Neuronal stem cell (in vitro differentiated cells): Measurements from ENCODE around the gene KAZN.
A peak's percentile ranks its signal among the peaks of the same experiment; 100 is the strongest.

Source experiments
- DNase-seq: peaks from one replicate; pipeline ENCODE4 v3.0.0-alpha.2; 2013; ENCODE audit warnings: low spot score
- H2AFZ ChIP-seq: one replicate; pipeline ENCODE4 v1.6.1; 2013; ENCODE audit warnings: mild to moderate bottlenecking, low read length, inconsistent platforms
- H2AK5ac ChIP-seq: 2 replicates; pipeline ENCODE4 v1.6.1; 2013; ENCODE audit warnings: low read depth, mild to moderate bottlenecking, inconsistent platforms, low read length, moderate library complexity, mixed read lengths
- H2BK120ac ChIP-seq: 2 replicates; pipeline ENCODE4 v1.6.1; 2013; ENCODE audit warnings: low read depth, mild to moderate bottlenecking, inconsistent platforms, low read length, moderate library complexity, mixed read lengths
- H2BK12ac ChIP-seq: one replicate; pipeline ENCODE4 v1.6.1; 2013; ENCODE audit warnings: low read length, inconsistent platforms
- H2BK15ac ChIP-seq: 2 replicates; pipeline ENCODE4 v1.6.1; 2013; ENCODE audit warnings: mild to moderate bottlenecking, low read length, inconsistent platforms, mixed read lengths
- H2BK5ac ChIP-seq: one replicate; pipeline ENCODE4 v1.6.1; 2013; ENCODE audit warnings: inconsistent platforms, mild to moderate bottlenecking, low read length, moderate library complexity
- H3K14ac ChIP-seq: one replicate; pipeline ENCODE4 v1.6.1; 2013; ENCODE audit warnings: low read length, inconsistent platforms
- H3K18ac ChIP-seq: 2 replicates; pipeline ENCODE4 v1.6.1; 2013; ENCODE audit warnings: low read length, inconsistent platforms
- H3K23ac ChIP-seq: 2 replicates; pipeline ENCODE4 v1.6.1; 2013; ENCODE audit warnings: low read depth, mild to moderate bottlenecking, mixed read lengths, low read length, inconsistent platforms; ENCODE audit not compliant: poor library complexity
- H3K27ac ChIP-seq: replicated peaks from 3 replicates; pipeline ENCODE4 v1.5.1; 2013; ENCODE audit warnings: low read length, inconsistent platforms
- H3K27me3 ChIP-seq, 3 experiments: 2 replicates each; pipeline ENCODE4 v1.6.1; 2013; ENCODE audit warnings: low read length in 3 of 3, mild to moderate bottlenecking in 2 of 3, inconsistent platforms in 1 of 3, low read depth in 1 of 3, mixed read lengths in 1 of 3, moderate library complexity in 1 of 3; ENCODE audit not compliant: control insufficient read depth in 3 of 3, insufficient read depth in 3 of 3
- H3K36me3 ChIP-seq, 2 donors: replicated peaks in 1 of 2; 2 replicates each; pipeline ENCODE4 v1.6.1; 2013; ENCODE audit warnings: low read length in 2 of 2; ENCODE audit not compliant: control insufficient read depth in 2 of 2, insufficient read depth in 2 of 2
- H3K4ac ChIP-seq: 2 replicates; pipeline ENCODE4 v1.6.1; 2013; ENCODE audit warnings: inconsistent platforms, mild to moderate bottlenecking, low read length, moderate library complexity
- H3K4me1 ChIP-seq, 2 donors: 1 replicate in 1 of 2; 2 replicates in 1 of 2; pipeline ENCODE4 v1.6.1; 2013; ENCODE audit warnings: low read length in 2 of 2, low read depth in 1 of 2; ENCODE audit not compliant: control insufficient read depth in 2 of 2, insufficient read depth in 1 of 2
- H3K4me2 ChIP-seq: one replicate; pipeline ENCODE4 v1.6.1; 2013; ENCODE audit warnings: mild to moderate bottlenecking, low read length, inconsistent platforms; ENCODE audit not compliant: insufficient read depth, poor library complexity, severe bottlenecking
- H3K4me3 ChIP-seq, 2 donors: 2 replicates each; pipeline ENCODE4 v1.5.1; 2013; ENCODE audit warnings: low read length in 2 of 2, mild to moderate bottlenecking in 2 of 2, inconsistent platforms in 1 of 2, moderate library complexity in 1 of 2
- H3K79me1 ChIP-seq: one replicate; pipeline ENCODE4 v1.6.1; 2013; ENCODE audit warnings: low read depth, mild to moderate bottlenecking, inconsistent platforms, low read length, moderate library complexity
- H3K9ac ChIP-seq: one replicate; pipeline ENCODE4 v1.6.1; 2013; ENCODE audit warnings: mild to moderate bottlenecking, low read depth, low read length, inconsistent platforms; ENCODE audit not compliant: poor library complexity
- H3K9me3 ChIP-seq, 2 donors: replicated peaks in 1 of 2; 2 replicates each; pipeline versions ENCODE3 to v1.6.1; 2013; ENCODE audit warnings: low read length in 2 of 2, mild to moderate bottlenecking in 2 of 2, inconsistent platforms in 1 of 2, low read depth in 1 of 2, mixed read lengths in 1 of 2, moderate library complexity in 1 of 2; ENCODE audit not compliant: control insufficient read depth in 2 of 2, insufficient read depth in 1 of 2
- H4K8ac ChIP-seq: one replicate; pipeline ENCODE4 v1.6.1; 2013; ENCODE audit warnings: low read depth, mild to moderate bottlenecking, inconsistent platforms, low read length, moderate library complexity
- H4K91ac ChIP-seq: one replicate; pipeline ENCODE4 v1.6.1; 2013; ENCODE audit warnings: low read length, low read depth, mild to moderate bottlenecking, inconsistent platforms; ENCODE audit not compliant: poor library complexity
- WGBS, 2 donors: extraction: QIAGEN DNeasy Blood & Tissue Kit; methylation state at CpG; one replicate each; pipeline ENCODE4 v1.1.7; 2013; ENCODE audit warnings: missing lambda C conversion rate in 2 of 2, mixed read lengths in 1 of 2; ENCODE audit not compliant: insufficient read length in 2 of 2, insufficient replicate concordance in 1 of 2; ENCODE audit errors: extremely low coverage in 2 of 2; 5-methylcytosine and 5-hydroxymethylcytosine counted together

Gene KAZN

DNA sequence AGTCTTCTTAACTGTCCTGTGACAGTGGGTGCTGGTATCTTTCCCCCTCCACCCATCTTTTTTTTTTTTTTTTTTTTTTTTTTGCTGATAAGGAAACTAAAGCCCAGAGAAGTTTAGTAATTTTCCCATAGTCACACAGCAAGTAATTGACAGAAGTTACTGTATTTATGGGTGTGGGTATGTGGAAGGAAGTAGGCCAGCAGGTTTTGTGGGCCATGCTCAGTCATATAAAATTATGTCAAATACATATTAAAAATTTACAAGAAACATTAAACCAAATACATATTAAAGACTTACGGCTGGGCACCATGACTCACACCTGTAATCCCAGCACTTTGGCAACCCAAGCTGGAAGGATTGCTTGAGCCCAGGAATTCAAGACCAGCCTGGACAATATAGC lies 51.5 kb downstream of the KAZN start:
- Histone ChIP-seq H4K91ac (no peak overlapping the region), H3K79me1 (peaks cover 2% of the 10 kb centered on the region), H2BK120ac (no peak overlapping the region), H2AFZ (no peak overlapping the region), H3K4ac (no peak overlapping the region), H3K18ac (no peak overlapping the region), H3K36me3 (peaks cover 0 to 20% of the 10 kb centered on the region in 2 donors), H3K9me3 (peaks cover 0 to 7% of the 10 kb centered on the region in 2 donors), H2BK12ac (no peak overlapping the region), H3K4me1 (peaks cover 11 to 12% of the 10 kb centered on the region in 2 donors), H3K9ac (no peak overlapping the region), H2BK15ac (no peak overlapping the region), H2AK5ac (no peak overlapping the region), H3K4me3 (no peak overlapping the region), H3K27ac (no peak overlapping the region), H3K14ac (no peak overlapping the region), H3K23ac (no peak overlapping the region), H3K27me3 (no peaks in the 10 kb centered on the region), H2BK5ac (no peak overlapping the region), H3K4me2 (no peak overlapping the region), H4K8ac (no peak overlapping the region)
- no CpG with 5 or more reads among the region's 1 CpG for WGBS, 2 donors
- no peak for DNase-seq

DNA sequence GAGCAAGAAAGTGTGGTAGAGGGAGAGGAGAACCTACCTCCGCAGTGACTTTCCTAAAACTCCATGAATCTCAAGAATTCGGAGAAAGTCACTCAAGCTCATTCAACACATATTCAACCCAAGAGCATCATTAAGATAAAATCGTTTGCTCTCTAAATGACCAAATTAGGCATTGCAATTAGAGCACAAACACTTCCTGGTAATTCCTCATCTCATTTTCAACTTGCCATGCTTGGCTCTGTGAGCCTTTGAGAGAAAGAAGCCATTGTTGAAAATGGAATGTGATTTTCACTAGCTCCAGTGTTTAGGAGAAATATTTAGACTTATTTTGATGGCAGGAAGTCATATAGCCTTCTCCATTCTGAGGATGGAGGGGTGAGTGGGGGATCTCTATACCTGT lies 52.5 kb downstream of the KAZN start:
- Histone ChIP-seq H3K23ac (no peak overlapping the region), H3K4me1 (peaks cover 11 to 12% of the 10 kb centered on the region in 2 donors), H3K18ac (no peak overlapping the region), H3K4ac (no peak overlapping the region), H3K9ac (no peak overlapping the region), H2AK5ac (no peak overlapping the region), H2BK5ac (no peak overlapping the region), H3K4me2 (no peak overlapping the region), H3K27me3 (no peaks in the 10 kb centered on the region), H3K79me1 (peaks cover 2% of the 10 kb centered on the region), H3K27ac (peak overlapping the region; percentile 40), H3K14ac (no peak overlapping the region), H2BK15ac (no peak overlapping the region), H4K91ac (no peak overlapping the region), H3K4me3 (no peak overlapping the region), H3K9me3 (no peaks in the 10 kb centered on the region), H2BK120ac (no peak overlapping the region), H2AFZ (no peak overlapping the region), H2BK12ac (no peak overlapping the region), H3K36me3 (peaks cover 0 to 24% of the 10 kb centered on the region in 2 donors), H4K8ac (no peak overlapping the region)
- no CpG with 5 or more reads among the region's 3 CpGs for WGBS, 2 donors
- DNase-seq = no peak

DNA sequence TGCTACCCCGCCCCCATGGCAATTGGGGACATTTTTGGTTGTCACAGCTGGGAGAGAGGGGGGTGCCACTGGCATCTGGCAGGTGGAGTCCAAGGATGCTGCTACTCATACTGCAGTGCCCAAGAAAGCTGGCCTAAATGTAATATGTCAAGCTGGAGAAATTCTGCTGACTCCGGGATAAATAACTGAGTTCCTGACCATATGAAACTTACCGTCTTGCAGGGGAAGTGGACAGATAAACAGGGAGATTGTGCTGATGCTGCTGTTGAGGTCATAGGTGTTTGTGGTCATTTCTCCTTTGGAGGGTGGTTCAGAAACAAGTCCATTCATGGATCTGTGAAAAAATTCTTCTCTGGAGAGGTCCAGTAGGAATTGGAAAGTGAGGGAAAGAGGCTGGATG lies 54.4 kb downstream of the KAZN start:
- Histone ChIP-seq H4K91ac (no peak overlapping the region), H3K79me1 (peaks cover 2% of the 10 kb centered on the region), H3K4ac (no peak overlapping the region), H2AK5ac (no peak overlapping the region), H3K18ac (no peak overlapping the region), H3K9ac (no peak overlapping the region), H3K9me3 (no peaks in the 10 kb centered on the region), H2BK120ac (no peak overlapping the region), H2AFZ (no peak overlapping the region), H3K4me1 (peaks cover 8 to 12% of the 10 kb centered on the region in 2 donors), H2BK5ac (no peak overlapping the region), H3K27ac (no peak overlapping the region), H3K4me3 (no peak overlapping the region), H3K14ac (no peak overlapping the region), H2BK12ac (no peak overlapping the region), H3K23ac (no peak overlapping the region), H3K27me3 (no peaks in the 10 kb centered on the region), H3K4me2 (no peak overlapping the region), H4K8ac (no peak overlapping the region), H3K36me3 (peaks cover 0 to 38% of the 10 kb centered on the region in 2 donors), H2BK15ac (no peak overlapping the region)
- no CpG with 5 or more reads among the region's 3 CpGs for WGBS, 2 donors
- DNase-seq = no peak

DNA sequence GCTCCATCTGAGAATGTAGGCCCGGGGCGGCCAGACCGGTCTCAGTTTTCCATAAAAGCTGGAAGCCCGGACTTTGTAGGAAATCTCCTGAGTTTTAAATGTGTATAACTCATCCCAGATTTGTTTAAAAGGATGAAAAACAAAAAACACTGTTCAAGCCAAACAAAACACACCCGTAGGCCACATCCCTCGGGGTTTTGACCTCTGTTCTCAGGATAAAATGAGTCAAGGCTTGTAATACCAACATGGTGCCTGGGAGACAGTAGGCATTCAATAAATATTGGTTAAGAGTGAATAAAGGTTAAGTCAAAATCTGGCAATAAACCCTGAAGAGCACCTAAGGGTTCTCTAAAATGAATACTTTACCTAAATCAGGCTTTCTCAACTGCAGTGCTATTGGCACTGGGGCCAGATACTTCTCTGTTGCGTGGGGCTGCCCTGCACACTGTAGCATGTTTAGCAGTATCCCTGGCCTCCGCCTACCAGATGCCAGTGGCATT lies 55.0 kb downstream of the KAZN start:
- no peak overlapping the region for H3K4ac ChIP-seq
- no peak overlapping the region for H2BK5ac ChIP-seq
- no peak overlapping the region for H2BK15ac ChIP-seq
- no peak overlapping the region for H4K91ac ChIP-seq
- no peak overlapping the region for H2BK120ac ChIP-seq
- no peak overlapping the region for H4K8ac ChIP-seq
- H3K27me3 ChIP-seq = no peaks in the 10 kb centered on the region
- no peak overlapping the region for H2BK12ac ChIP-seq
- no peak overlapping the region for H3K18ac ChIP-seq
- H2AK5ac ChIP-seq = no peak overlapping the region
- no peak overlapping the region for H2AFZ ChIP-seq
- no peaks in the 10 kb centered on the region for H3K9me3 ChIP-seq
- WGBS, 2 donors = no CpG with 5 or more reads among the region's 8 CpGs
- no peak overlapping the region for H3K23ac ChIP-seq
- no peak overlapping the region for H3K27ac ChIP-seq
- H3K4me2 ChIP-seq = no peak overlapping the region
- DNase-seq = no peak
- no peak overlapping the region for H3K9ac ChIP-seq
- H3K79me1 ChIP-seq = peaks cover 2% of the 10 kb centered on the region
- no peak overlapping the region for H3K14ac ChIP-seq
- no peak overlapping the region for H3K4me3 ChIP-seq
- H3K36me3 ChIP-seq = peaks cover 0 to 43% of the 10 kb centered on the region in 2 donors
- peaks cover 6 to 12% of the 10 kb centered on the region in 2 donors for H3K4me1 ChIP-seq
